ENCODE data around the gene DNPH1.

The DNPH1 gene

GRCh38 chr6:43228951-43229802 is at the start of gene DNPH1:
TSS of gene DNPH1 (minus strand) at chr6:43229481. CDS start at chr6:43229456, 25 bp downstream.
- peak; percentile 11 for DNase-seq (ENCODE audit: low read depth)

GRCh38 chr6:43278524-43279078 is 49.3 kb upstream of the DNPH1 start:
- peak; percentile 22 for DNase-seq (ENCODE audit: low read depth)

- no peak for DNase-seq (ENCODE audit: low read depth)
Observed at GRCh38 chr6:43277643-43278523, 48.6 kb upstream of the DNPH1 start.

GRCh38 chr6:43277306-43277642 is 48.0 kb upstream of the DNPH1 start:
- no peak for DNase-seq (ENCODE audit: low read depth)

GRCh38 chr6:43276577-43277305 is 47.5 kb upstream of the DNPH1 start:
- no peak for DNase-seq (ENCODE audit: low read depth)

- no peak for DNase-seq (ENCODE audit: low read depth)
Observed at GRCh38 chr6:43275801-43276576, 46.7 kb upstream of the DNPH1 start.

- no peak for DNase-seq (ENCODE audit: low read depth)
Observed at GRCh38 chr6:43274916-43275597, 45.8 kb upstream of the DNPH1 start.

- no peak for DNase-seq (ENCODE audit: low read depth)
Observed at GRCh38 chr6:43274127-43274915, 45.0 kb upstream of the DNPH1 start.

GRCh38 chr6:43273707-43274106 is 44.4 kb upstream of the DNPH1 start:
- DNase-seq (ENCODE audit: low read depth), result no peak

- no peak for DNase-seq (ENCODE audit: low read depth)
Observed at GRCh38 chr6:43271944-43272343, 42.7 kb upstream of the DNPH1 start.

GRCh38 chr6:43271103-43271815 is 42.0 kb upstream of the DNPH1 start:
- no peak for DNase-seq (ENCODE audit: low read depth)

- no peak for DNase-seq (ENCODE audit: low read depth)
Observed at GRCh38 chr6:43269273-43270007, 40.2 kb upstream of the DNPH1 start.

GRCh38 chr6:43268782-43269272 is 39.5 kb upstream of the DNPH1 start:
- DNase-seq (ENCODE audit: low read depth), result no peak

- DNase-seq (ENCODE audit: low read depth), result no peak
Observed at GRCh38 chr6:43268355-43268700, 39.0 kb upstream of the DNPH1 start.

GRCh38 chr6:43267619-43268354 is 38.5 kb upstream of the DNPH1 start:
- DNase-seq (ENCODE audit: low read depth), result no peak

GRCh38 chr6:43265564-43265963 is 36.3 kb upstream of the DNPH1 start:
- no peak for DNase-seq (ENCODE audit: low read depth)

- no peak for DNase-seq (ENCODE audit: low read depth)
Observed at GRCh38 chr6:43264599-43265145, 35.4 kb upstream of the DNPH1 start.

Measured in GM04503 (cell line).